Measurements from ENCODE around the gene IFT27.

- peak; percentile 69 for TF ChIP-seq CTCF (conservative IDR thresholded peaks at IDR 0.05; ENCODE audit: low read depth, low read length)
- no peak for TF ChIP-seq EZH2 (IDR thresholded peaks at IDR 0.05; ENCODE audit: low read length, unreplicated experiment)
- no peak for TF ChIP-seq EZH2phosphoT487 (IDR thresholded peaks at IDR 0.05; ENCODE audit: borderline replicate concordance, low read length)
Measured at GRCh38 chr22:36773935-36774334, 2.0 kb downstream of the IFT27 start.
